ENCODE data around the gene RTRAF. TPM values are rescaled to one million over a fixed set of nuclear protein-coding genes. Genes with fewer than 3 reads are reported as not detected.

Gene RTRAF
- total and polyA plus RNA-seq, 2 of the 8 experiments (the other 6 are each of a cell fraction or from before 2014, with no cell fraction given) = 149 to 359 TPM

DNA sequence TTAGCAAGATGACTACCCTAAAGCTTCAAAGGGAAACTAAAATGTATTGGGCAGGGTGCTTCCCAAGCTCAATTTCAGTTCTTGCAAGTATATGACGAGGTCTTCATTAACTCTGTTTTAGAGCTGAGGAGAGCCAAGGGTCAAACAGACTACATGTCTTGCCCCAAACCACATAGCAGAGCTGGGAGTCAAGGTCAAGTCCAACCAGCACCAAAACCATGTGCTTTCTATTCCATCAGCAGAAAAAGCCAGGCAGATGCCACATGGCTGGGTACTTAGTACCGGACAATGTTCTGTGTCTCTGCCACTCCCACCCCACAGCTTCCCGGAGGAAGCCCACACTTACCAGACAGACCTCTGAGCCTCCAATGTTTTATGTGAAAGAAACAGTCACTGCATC is 61.9 kb downstream of the RTRAF start:
- H2BK12ac ChIP-seq (ENCODE audit: low read depth, low read length) = no peak overlapping the region
- H4K8ac ChIP-seq (ENCODE audit: extremely low read depth, insufficient read depth, low read length) = no peak overlapping the region
- H3K4me3 ChIP-seq (ENCODE audit: extremely low read depth in 1 of 4, insufficient read depth in 2 of 4, low read depth in 3 of 4, low read length in 4 of 4) = no peak overlapping the region
- no peaks in the 10 kb centered on the region for H3K36me3 ChIP-seq (ENCODE audit: control insufficient read depth in 2 of 4, insufficient read depth in 4 of 4, low read length in 3 of 4)
- no peaks in the 10 kb centered on the region for H3K79me1 ChIP-seq (ENCODE audit: low read depth, low read length)
- H3K56ac ChIP-seq (replicated peaks; ENCODE audit: insufficient read length, low read depth, low read length) = no peak overlapping the region
- no peaks in the 10 kb centered on the region for H3K79me2 ChIP-seq (ENCODE audit: control insufficient read depth in 1 of 2, insufficient read depth in 2 of 2, low read length in 2 of 2)
- H3K27ac ChIP-seq (ENCODE audit: low read depth, low read length) = no peak overlapping the region
- H4K20me1 ChIP-seq (replicated peaks in 1 of 2; ENCODE audit: control insufficient read depth in 1 of 2, insufficient read depth in 2 of 2, low read length in 2 of 2) = no peaks in the 10 kb centered on the region
- H4K5ac ChIP-seq (ENCODE audit: insufficient read length, low read depth, low read length) = no peak overlapping the region
- H2AK5ac ChIP-seq (ENCODE audit: low read depth, low read length) = no peak overlapping the region
- DNase-seq (ENCODE audit: low read depth in 1 of 2, low spot score in 2 of 2) (no peak), FAIRE-seq (no peak)
- H3K14ac ChIP-seq (ENCODE audit: insufficient read length) = no peak overlapping the region
- no peak overlapping the region for H3K4me2 ChIP-seq (ENCODE audit: insufficient read depth in 1 of 2, low read depth in 2 of 2, low read length in 2 of 2)
- no peaks in the 10 kb centered on the region for H3K27me3 ChIP-seq (replicated peaks in 1 of 4; ENCODE audit: control insufficient read depth in 3 of 4, extremely low read depth in 1 of 4, insufficient read depth in 3 of 4, low read length in 3 of 4)
- POLR2A ChIA-PET (ENCODE audit: partially characterized antibody) = no interaction called here
- no peaks in the 10 kb centered on the region for H3K9me3 ChIP-seq (ENCODE audit: insufficient read depth in 2 of 2, low read depth in 1 of 2, low read length in 1 of 2)
- H2BK120ac ChIP-seq (replicated peaks; ENCODE audit: low read depth, low read length) = no peak overlapping the region
- H3K9ac ChIP-seq (replicated peaks in 1 of 4; ENCODE audit: extremely low read depth in 1 of 4, low read depth in 3 of 4, low read length in 3 of 4) = no peak overlapping the region
- H2BK20ac ChIP-seq (ENCODE audit: low read length) = no peak overlapping the region
- no peak overlapping the region for H3K4ac ChIP-seq (replicated peaks; ENCODE audit: insufficient read length, low read depth, low read length)
- H3K23me2 ChIP-seq (ENCODE audit: low read depth, low read length) = no peaks in the 10 kb centered on the region
- 98% methylated on average over 3 of the region's 3 CpGs; no CpG with 5 or more reads in 1 of the 2 experiments for WGBS, 2 experiments (ENCODE audit: extremely low coverage in 1 of 2, insufficient coverage in 1 of 2, insufficient read length in 1 of 2, insufficient replicate concordance in 2 of 2, low coverage in 1 of 2, low lambda C conversion rate in 2 of 2, missing lambda C conversion rate in 1 of 2)
- peaks cover 0 to 5% (median 1%) of the 10 kb centered on the region in 4 experiments; a peak in 3 of 7 replicates for H3K4me1 ChIP-seq (replicated peaks in 1 of 4; ENCODE audit: control insufficient read depth in 3 of 4, insufficient read depth in 4 of 4, low read length in 3 of 4)
- no peak overlapping the region for H2BK5ac ChIP-seq (ENCODE audit: low read depth, low read length)
- CTCF ChIA-PET (ENCODE audit: partially characterized antibody) = interaction anchor here (0.7 to 10.0 kb wide), 5 partner anchors 8 to 36 kb away, joined by 3 to 135 read pairs (median 6); partner anchors contain the start of gene NID2
- H4K91ac ChIP-seq (replicated peaks; ENCODE audit: insufficient read length, low read length) = no peak overlapping the region
- H2AFZ ChIP-seq (ENCODE audit: low read length) = no peak overlapping the region
- H3K18ac ChIP-seq (ENCODE audit: extremely low read depth, low read length) = no peak overlapping the region
- H2BK15ac ChIP-seq (ENCODE audit: low read length) = no peak overlapping the region
- no peak overlapping the region for H3K23ac ChIP-seq (ENCODE audit: insufficient read length)
- TF ChIP-seq HDAC2 (IDR thresholded peaks at IDR 0.05; ENCODE audit: borderline replicate concordance in 1 of 2, low read depth in 2 of 2, low read length in 2 of 2) (no peak), SUZ12 (IDR thresholded peaks at IDR 0.05; ENCODE audit: low read length) (no peak), RAD21 (IDR thresholded peaks at IDR 0.05 in 1 of 2, conservative IDR thresholded peaks at IDR 0.05 in 1 of 2; ENCODE audit: low read depth in 2 of 2, low read length in 2 of 2) (no peak), TAF7 (optimal IDR thresholded peaks at IDR 0.05; ENCODE audit: borderline replicate concordance, low read depth, low read length) (no peak), HDAC6 (IDR thresholded peaks at IDR 0.05; ENCODE audit: low read depth, low read length) (no peak), JUN (IDR thresholded peaks at IDR 0.05; ENCODE audit: low read depth, low read length) (no peak), GTF2F1 (IDR thresholded peaks at IDR 0.05; ENCODE audit: borderline replicate concordance, low read depth, low read length) (no peak), ZNF274 (IDR thresholded peaks at IDR 0.05; ENCODE audit: borderline replicate concordance, extremely low read depth, low read length) (no peak)

Measured in H1 (cell line).